Heart left ventricle (tissue), 13 donors: ENCODE measurements around the gene PRKG1.
"Not testable (repeated sequence)": the region's sequence is repeated elsewhere in the genome, so short reads cannot be mapped to it uniquely, and the experiment has no call there.

Experiments
- CTCF ChIP-seq, 12 donors: fragments of 200-600 bp; sonication (generic) in 4 of 12; IDR thresholded peaks; one replicate each; pipeline versions ENCODE4 v1.5.0 to v1.8.0; 2018 to 2022; ENCODE audit warnings: antibody characterized with exemption in 12 of 12, mild to moderate bottlenecking in 5 of 12
- POLR2A ChIP-seq, 2 donors: fragments of 450-650 bp; IDR thresholded peaks; one replicate each; pipeline ENCODE4 v1.6.1; 2017; ENCODE audit warnings: antibody characterized with exemption in 2 of 2, mild to moderate bottlenecking in 2 of 2, moderate library complexity in 2 of 2
- donor health status: ischemic (EF 13 %, LVEDD 7.1; RV severe dilation, severe dysfunction).
- donor health status: DM: no; HTN: yes; CAD: no.
- donor health status: DM: no; HTN: no; CAD: no.
- donor health status: ischemic (EF 25% LVEDD 6.9; RV normal size, moderate dysfunction).
- donor health status: ischemic (EF 25% LVEDD 5.7; RV mildly dilated, moderate dysfunction).
- donor health status: ischemic (EF 35%, LVEDD 5.7; RV mildly dilated, moderate dysfunction).
- donor health status: nonischemic (EF 11% LVEDD 7.7; RV severe dilation, severe dysfunction).
- donor health status: DM: yes; HTN: yes; CAD: no.
- donor health status: PGD.
- donor health status: ischemic (EF 29% LVEDD 5.4; RV normal size, mild dysfunction).
- donor health status: nonischemic (EF 23%, LVEDD 6.1; RV moderate dilation, normal function).

- TF ChIP-seq POLR2A, CTCF (IDR thresholded peaks at IDR 0.05): not testable (repeated sequence)
Measured at GRCh38 chr10:51581196-51581595, 506.9 kb downstream of the PRKG1 start.
